NCI-H1436 treated with DMSO at 0.1 percent for 48 hours (cell line): ENCODE data around the gene TMEM181.
"Not testable (repeated sequence)": the region's sequence is repeated elsewhere in the genome, so short reads cannot be mapped to it uniquely, and the experiment has no call there.

Source experiments
- DNase-seq: peaks from one replicate; lab custom pipeline; 2025; lab: John Stamatoyannopoulos, UW

The TMEM181 gene

DNA sequence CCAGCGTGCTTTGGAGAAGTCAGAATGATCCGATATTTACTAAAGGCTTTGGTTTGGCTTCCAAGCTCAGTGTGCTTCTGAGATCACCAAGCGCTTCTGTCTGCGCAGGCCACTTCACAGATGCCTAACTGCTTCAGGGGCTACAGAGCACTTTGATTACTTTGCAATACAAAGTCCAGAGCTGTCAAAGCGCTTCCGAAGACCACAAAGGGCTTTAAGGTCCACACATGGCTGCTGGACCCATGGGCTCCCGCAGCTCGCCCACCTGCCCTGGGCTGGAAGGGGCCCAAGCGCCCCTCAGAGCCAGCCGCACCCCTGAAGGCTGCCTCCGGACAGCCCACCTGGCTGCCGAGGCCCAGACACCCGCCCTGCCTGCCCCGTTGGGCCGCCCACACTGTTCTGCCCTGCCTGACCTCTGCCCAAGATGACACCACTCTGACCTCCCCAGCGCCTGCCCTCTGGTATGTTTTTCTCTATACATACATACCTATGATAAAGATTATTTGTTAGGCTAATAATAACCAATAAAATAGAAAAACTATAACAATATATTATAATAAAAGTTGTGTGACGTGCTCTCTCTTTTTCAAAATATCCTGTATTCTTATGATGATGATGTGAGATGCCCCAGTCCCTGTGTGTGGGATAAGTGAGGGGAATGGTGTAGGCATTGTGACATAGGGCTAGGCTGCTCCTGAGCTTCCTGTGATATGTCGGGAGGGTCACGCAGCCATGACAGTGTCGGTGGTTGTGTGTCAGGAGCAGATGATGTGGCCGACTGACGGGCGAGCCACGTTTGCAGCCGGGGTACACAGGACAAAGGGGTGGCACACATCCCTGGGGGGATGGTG lies 62.0 kb downstream of the TMEM181 start:
- DNase-seq: no peak

DNA sequence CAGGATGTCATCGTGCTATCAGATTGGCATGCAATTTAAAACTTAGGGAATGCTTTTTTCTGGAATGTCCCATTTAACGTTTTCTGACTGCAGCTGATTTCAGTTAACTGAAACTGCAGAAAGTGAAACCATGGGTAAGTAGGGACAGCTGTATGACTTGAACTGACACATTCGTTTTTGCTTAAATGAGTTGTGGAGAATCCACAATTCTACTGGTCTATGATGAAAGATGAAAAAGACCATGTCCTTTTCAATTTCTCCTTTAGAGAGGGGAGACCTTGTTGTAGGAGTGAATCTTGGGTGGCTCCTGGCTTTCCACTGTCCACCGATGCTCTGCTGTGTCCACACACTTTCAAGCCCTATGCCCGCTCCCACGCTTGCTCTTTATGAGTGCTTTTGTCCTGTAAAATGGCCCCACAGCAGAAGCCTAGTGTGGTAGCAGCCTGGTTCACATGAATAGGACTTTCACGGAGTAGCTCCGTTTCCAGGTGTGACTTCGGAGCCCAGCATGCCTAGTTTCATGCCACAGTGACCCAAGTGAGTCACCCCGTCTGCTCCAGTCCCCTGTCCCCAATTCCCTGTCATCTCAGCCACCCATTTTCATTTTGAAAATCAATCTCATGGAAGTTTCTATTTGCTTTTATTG lies 62.8 kb downstream of the TMEM181 start:
- DNase-seq: no peak

DNA sequence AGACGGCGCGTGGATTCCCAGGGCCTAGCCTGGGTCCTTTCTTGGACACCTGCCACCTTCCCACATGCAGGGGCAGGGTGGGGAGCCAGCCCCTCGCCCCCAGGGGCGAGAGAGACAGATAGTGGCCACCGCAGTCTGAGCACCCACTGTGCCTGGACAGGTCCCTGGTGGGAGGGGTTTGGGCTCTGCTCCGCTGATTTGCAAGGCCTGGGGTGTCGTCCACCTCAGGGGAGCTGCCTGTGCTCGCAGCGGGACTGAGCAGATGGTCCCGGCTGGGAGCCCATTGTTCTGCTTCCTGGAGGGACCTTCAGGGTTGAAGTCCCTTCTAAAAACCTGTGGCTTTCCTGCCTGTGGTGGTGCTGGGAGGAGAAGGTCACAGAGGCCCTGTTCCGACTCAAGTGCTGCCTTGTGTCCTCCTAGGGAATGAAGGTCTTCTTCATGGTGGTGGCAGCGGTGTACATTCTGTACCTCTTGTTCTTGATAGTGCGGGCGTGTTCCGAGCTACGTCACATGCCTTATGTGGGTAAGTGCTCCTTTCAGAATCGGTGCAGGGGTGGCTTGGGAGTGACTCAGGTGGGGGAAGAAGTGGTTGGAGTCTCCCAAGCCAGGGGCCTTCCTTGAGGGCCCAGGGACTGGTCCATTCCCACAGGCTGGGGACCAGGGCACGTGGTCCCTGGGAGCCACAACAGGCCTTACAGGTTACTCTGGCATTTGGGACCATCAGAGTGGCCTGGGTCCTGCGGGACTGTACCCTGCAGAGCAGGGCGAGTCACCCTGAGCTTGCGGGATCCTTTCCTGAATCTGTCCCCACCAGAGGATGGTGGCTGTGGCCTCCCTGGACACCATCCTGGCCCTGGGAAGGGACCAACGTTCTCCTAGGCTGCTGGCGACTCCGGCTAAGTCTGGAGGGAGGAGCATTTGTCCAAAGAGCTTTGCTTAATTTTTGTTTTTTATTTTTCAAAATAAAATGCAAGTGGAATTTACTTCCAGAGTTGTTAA lies 65.1 kb downstream of the TMEM181 start:
- no peak for DNase-seq

DNA sequence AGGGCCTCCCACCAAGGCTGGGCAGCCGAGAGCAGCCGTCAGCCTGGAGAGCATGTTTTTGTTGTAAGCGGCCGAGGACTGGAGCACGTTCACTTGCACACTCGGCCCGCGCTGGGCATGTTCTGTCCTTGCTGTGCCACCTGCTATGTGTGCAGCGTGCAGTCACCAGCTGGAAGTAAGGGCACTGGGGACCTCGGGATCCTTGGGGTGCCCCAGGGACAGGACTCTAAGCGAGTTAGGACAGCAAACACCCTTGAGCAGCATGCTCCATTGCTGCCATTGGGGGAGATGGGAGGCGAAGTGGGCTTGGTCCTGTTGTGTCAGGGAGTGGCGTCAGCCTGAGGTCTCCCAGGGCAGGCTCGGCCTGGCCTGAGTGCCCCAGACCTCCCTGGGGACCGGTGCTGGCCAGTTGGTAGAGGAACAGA lies 66.0 kb downstream of the TMEM181 start:
- DNase-seq: no peak

DNA sequence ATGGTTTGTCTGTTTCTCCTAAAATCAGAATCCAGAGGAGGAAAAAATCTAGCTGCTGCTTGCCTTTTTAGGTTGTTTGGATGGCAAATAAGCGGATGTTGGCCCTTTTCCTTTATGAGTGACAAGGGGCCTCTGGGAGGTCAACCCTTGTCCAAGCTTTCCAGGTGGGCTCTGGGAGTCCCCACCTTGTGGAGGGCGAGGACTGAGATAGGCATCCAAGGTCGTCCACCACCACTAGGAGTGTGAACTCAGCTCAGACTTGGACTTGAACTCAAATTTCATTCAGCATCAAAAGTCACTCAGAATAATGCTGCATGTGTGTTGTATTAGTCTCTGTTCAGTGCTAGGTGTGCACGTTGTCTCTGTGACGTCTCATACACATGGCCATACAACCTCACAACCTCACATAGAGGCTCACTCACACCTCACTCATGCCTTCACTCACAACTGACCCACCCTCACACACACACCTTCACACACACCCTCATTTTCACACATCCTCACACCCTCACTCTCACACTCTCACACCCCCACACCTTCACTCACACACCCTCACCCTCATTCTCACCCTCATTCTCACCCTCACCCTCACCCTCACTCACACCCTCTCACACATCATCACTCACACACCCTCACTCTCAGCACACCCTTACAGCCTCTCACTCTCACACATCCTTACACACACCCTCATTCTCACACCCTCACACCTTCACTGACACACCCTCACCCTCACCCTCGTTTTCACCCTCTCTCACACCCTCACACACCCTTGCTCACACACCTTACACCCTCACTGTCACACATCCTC lies 66.7 kb downstream of the TMEM181 start:
- no peak for DNase-seq

DNA sequence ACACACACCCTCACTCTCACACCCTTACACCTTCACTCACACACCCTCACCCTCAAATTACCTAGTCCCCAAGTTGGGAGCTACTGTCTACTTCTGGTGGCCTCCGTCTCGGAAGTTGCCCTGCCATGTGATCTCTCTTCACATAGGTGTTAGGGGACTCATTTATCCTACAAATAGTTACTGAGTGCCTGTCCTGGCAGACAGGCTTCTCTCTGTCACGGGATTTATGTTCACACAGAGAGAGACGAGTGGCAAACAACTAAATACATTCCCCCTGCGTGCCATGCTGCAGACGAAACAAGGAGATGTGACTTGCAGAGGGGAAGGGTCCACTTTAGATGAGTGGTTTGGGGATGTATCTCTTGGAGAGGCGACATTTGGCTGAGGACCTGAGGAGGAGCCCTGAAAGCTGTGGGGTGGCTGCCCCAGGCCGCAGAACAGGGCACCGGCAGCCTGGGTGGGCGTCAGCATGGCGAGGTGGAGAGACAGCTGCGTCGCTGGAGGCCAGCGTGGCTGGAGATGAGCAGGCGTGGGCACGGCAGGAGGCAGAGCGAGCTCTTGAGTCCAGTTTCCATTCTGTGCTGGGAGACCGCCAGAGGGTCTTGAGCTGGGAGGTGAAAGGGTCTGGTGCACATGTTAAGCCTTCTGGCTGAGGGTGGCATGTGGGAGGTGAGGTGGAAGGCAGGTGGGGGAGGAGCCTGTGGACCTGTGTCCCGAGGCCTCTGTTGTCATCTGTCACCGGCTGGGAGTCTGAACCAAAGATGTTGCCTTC lies 67.5 kb downstream of the TMEM181 start:
- DNase-seq: no peak

DNA sequence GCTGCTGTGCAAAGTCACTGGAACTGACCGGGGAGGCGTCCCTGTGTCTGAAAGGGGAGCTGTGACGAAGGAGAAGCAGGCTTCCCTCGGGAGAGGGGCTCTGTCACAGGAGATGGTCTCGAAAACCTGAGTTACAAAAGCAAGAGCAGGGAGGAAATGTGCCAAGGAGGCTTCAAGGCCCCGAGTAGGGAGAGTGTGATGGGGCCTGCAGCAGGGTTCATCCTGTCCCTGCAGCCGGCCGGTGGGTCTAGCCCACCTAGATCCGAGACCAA lies 68.0 kb downstream of the TMEM181 start:
- no peak for DNase-seq

DNA sequence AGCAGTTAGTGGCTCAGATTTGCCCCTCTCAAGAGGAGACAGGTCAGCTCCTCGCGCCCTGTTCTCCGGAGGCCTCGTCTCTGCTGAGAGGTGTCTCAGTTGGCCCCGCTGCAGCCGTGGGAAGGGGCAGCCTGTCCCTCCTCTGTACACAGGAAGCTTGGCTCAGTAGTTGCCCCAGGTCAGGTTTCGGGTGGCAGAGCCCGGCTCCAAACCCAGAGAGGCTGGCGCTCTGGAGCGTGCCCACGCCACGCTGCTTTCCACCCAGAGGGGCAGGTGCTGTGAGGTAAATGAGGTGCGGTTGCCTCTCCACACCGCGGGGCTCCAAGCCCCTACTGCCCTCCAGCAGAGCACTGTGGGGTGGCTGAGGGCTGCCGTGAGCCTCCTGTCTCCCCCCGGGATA lies 68.7 kb downstream of the TMEM181 start:
- DNase-seq: no peak

DNA sequence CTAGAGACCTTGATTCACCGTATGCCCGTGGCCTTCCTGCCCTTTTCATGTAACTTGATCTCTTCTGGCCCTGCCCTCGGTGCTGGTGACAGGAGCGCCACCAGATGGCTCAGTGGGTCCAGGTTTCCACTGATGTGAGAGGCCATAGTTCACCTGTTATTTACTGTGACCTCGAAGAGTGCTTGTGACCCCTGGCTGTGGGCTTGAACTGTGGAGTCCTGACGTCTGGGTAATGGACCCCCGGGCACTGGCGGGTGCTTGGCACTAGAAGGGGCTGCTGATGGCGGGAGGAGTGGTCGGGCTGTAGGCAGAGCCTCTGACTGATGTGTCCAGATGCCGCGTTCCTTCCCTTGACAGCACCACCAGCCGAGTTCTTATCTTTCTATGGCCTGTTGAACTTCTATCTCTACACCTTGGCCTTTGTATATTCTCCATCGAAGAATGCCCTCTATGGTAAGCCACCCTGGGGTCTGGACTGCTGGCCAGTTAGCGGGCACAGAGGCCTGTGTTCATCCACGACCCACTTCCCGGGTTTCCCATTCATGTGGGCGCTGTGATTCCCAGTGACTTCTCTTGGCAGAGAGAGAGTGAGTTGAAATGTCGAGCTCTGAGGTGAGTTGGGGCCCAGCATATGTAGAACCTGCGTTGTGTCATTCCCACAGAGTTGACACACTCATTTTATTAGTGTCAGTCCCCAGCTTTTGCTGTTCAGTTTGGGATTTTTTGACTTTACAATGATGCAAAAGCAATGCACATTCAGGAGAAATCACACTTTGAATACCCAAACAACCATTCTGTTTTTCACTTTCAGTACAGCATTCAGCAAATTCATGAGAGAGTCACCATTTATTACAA lies 69.7 kb downstream of the TMEM181 start:
- no peak for DNase-seq

DNA sequence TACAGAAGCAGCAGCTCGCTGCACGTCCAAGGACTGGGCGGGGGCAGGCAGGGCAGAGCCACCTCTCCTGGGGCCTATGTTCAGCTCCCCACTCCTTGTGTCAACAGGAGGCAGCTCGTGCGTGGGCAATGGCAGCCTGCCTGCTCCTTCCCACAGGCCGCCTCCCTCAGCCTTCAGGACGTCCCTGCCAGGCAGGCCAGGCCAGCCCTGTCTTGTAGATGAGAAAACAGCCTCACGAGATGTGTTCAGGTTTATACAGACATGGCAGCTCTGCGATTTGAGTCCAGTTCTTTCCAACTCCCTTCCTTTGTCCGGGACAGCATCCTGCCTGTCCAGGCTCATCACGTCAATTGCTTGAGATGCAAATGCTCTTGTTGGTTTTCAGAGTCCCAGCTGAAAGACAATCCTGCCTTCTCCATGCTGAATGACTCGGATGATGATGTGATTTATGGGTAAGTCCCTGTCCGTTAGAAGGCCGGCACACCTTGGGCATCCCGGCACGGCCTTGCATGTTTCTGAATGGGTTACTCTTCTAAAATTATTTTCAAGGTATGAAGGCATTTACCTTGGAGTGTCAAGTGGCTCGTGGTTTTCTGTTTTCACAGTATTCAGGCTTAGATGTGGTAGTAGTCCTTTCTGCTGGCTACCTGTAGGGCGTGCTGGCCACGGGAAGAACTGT lies 71.2 kb downstream of the TMEM181 start:
- DNase-seq: no peak

DNA sequence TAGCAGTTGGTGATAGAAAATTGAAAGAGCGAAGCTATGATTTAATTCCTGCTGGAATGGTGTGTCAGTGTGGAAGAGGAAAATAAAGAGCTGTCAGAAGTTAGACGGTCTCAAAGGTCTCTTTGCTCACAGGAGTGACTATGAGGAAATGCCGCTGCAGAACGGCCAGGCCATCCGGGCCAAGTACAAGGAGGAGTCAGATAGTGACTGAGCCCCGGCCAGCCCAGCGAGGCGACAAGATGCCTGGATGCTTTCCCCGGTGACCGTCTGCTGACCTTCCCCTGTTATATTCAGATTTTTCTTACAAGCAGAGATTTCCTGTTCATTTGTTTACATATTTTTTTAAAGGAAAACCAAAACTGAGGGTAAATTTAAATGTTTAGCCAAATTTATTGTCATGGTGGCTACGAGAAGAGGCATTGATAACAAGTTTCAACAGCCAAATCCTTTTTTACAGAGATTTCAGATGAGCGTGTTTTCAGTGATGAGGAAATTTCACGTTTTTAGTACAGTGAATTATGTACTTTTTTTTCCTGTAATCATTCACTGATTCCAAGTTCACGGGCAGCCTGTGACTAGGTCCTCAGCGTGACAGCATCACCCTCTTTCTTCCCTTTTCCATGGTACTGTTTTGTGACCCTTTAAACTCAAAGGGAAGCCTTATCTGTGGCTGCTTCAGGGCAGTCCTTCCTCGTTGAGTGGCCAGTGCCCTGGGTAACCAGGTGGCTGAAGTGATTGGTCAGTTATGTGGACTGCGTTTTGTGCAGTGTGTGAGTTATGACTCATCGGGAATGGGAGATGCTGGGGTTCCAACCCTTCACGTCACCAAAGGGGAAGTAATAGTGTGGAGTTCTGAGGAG lies 72.0 kb downstream of the TMEM181 start:
- no peak for DNase-seq

DNA sequence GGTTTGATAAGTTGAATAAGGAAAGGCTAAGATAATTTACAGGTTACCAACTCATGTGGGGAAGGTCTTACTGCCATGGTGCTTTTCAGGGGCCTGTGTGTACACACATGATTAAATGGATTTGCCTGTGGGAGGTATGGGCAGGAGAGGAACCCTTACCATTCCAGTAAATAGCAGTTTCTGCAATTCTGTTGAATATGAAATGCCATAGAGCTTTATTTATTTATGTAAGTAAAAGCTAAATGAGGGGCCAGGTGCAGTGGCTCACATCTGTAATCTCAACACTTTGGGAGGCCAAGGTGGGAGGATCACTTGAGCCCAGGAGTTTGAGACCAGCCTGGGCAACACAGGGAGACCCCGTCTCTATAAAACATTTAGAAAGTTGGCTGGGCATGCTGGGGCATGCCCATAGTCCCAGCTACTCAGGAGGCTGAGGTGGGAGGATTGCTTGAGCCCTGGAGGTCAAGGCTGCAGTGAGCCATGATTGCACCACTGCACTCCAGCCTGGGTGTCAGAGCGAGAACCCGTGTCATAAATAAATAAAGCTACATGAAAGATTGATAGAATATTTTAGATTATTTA lies 72.7 kb downstream of the TMEM181 start:
- not testable (repeated sequence) for DNase-seq

DNA sequence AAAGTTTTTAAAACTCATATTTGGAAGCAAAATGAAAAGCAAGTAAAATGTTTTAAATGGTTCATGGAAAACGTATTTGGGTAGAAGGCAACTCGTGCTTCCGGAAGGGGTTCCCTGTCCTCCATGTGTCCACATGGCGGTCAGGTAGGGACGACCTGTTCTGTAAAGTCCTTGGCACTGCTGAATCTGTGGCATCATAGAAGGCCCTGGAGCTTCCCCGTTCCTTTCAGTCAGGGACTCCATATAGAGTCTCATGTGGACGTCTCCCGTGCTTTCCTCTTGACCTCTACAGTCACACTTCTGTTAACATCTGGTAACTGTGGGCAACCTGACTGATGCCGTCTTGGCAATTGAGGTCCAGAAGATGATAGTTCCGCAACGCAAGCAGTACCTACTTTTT lies 73.2 kb downstream of the TMEM181 start:
- no peak for DNase-seq

DNA sequence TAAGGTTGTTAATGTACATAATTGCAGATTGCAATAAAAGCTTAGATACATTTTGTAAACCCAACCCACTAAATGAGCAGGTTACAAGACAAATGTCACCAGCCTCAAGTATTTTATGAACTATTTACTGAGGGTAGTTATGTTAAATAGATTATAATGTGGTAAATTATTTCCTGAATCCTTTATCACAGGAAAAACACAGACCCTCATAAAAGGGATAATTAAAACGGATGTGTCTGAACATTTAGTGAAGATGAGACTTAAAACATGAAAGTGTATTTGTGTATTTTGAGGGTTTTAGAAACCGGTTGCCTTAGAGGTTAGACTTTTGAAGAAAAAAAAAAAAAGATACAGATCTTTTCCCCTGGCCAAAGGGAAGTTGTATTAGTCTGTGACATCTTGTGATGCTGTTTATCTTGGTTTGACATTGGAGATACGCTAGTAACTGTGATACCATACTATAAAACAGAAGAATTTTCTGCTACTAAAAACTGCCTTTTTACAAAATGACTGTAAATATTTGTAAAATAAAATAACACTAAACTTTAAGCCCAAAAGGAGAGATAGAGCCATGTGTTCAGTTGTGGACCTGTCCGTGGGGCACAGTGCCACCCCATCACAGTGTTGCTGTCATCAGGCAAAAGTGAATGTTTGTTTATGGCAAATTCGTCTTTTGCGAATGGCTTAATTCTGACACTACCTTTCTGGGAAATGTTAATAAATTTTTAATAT lies 75.0 kb downstream of the TMEM181 start:
- DNase-seq: no peak

DNA sequence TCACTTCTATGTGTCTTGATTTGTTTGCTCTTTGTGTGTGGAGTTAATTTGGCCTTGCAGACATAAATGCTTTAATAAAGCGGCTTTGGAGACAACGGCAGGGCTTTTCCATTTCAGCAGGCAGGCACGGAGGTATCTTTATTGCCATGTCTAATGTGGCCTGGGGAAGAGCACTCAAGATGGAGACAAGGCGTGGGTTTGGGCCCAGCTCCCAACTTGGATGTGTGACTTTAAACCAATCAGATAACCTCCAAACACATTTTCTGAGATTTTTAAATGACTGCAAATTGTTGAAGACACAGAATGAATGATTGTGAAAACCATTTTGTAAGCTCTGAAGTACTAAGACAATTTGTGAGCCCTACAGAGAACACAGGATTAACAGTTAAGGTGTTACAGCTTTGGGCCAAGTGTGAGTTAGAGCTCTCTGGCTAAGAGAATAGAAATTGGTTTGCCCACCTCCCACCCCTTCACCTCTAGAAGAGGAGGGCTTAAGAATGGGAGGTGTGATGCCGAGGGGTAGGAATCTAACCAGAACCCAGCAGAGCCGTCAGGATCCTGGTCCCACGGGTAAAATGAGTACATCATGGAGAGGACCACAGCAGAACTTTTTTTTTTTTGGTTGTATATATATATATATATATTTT lies 75.7 kb downstream of the TMEM181 start:
- DNase-seq: no peak

DNA sequence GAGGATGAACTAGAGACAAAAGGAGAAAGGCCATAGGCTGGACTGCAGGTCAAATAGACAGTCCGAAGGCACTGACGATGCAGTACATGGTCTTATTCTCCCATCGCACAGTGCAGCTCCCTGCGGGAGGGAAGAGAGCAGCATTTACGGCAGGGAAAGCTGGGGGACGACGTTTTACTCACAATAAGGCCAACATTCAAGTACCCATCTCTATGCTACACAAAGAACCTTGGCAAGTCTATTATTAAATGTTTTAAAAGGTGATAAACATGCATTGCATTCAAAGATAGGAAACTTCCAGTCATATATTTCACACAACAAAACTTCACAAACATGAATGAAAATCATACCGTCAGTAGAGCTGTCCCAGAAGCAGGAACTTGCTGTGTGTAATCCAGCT lies 76.9 kb downstream of the TMEM181 start:
- DNase-seq: no peak

DNA sequence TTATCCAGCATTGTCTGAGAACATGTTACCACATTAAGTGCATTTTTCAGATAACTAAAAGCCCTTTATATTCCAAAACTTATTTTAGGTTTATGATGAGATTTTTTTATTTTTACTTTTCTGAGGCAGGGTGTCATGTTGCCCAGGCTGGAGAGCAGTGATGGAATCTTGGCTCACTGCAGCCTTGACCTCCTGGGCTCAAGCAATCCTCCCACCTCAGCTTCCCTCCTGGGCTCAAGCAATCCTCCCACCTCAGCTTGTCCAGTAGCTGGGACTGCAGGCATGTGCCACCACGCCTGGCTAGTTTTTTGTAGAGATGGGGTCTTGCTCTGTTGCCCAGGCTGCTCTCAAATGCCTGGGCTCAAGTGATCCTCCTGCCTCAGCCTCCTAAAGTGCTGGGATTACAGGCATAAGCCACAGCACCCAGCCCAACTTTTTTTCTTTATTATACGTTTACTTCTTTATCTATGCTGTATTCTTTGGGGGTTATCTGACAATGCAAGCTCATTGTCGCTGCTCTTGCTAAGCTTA lies 78.5 kb downstream of the TMEM181 start:
- DNase-seq: no peak
